ENCODE measurements around the gene CYP11A1.

CYP11A1 gene

GRCh38 chr15:74293021-74293810 lies 74.2 kb downstream of the CYP11A1 start:
- DNase-seq: no peak

DNA sequence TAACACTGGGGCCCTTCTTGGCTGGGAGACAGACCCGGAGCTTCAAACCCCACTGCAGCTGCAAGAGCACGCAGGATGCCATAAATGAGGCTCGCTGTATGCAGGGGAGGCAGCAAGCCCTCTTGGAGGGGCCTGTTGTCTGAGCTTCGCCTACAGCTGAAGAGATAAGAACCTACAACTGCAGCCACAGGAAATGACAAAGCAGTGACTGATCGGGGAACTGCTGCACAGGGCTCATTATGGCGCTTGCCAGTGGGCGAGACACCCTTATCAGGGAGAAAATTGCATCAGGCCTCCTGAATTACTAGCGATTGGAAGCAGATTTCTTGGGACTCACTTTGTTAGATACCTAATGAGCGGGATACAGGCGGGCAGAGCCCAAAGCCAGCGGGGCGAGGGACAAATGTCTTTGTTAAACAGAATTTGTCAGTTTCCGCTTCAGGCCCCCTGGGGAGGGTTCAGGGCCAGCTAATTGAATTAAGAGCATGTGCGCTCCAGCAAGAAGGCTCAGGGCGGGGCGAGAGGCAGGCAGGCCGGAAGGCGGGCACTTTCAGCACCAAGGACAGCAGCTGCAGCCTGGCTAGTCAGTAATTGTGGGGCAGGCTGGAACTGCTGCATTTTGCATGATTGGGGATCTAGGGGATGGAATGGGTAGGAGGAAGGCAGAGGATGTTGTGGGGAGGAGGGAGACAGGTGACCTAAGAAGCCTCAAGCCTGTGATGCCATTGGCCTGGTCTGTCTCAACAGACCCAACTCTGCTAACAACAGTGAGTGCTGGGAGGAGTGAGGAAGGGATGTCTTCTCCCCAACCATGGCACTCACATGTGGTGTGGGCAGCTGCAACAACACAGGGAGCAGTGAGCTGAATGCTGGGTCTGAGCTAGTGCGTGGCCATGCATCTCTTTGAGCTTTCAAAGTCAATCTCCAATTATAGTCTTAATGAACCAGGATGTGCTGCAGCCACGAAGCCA lies 76.1 kb downstream of the CYP11A1 start:
- DNase-seq: peak; percentile 75

DNA sequence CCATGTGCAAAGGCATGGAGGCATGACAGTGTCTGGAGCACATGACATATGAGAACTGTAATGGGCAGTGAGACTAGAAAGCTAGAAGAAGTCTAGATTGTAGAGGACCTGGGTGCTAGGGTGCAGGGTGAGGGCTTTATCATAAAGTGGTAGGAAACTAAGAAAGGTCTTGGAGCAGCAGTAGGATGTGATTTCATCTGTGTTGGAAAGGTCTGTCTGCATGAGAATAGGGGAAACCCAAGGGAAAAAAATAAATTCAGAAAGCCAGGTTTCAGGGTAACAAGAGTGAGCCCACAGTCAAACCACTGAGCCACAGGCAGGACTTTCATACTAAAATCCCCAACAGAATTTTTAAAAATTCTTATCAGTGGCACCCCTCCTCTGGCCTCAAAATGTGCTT lies 76.8 kb downstream of the CYP11A1 start:
- DNase-seq: no peak

GRCh38 chr15:74289671-74290070 lies 77.8 kb downstream of the CYP11A1 start:
- DNase-seq: no peak
